H1 (cell line): ENCODE measurements around the gene TNC. TPM values are rescaled to one million over a fixed set of nuclear protein-coding genes. Genes with fewer than 3 reads are reported as not detected.

Source experiments
- E2F6 ChIP-seq: IDR thresholded peaks from 2 replicates; pipeline ENCODE4 v1.6.1; 2012; ENCODE audit warnings: inconsistent platforms
- HDAC6 ChIP-seq: IDR thresholded peaks from one replicate; pipeline ENCODE4 v1.7.1; 2012; ENCODE audit warnings: low read depth, mild to moderate bottlenecking, inconsistent platforms, low read length, moderate library complexity
- RXRA ChIP-seq: IDR thresholded peaks from 2 replicates; pipeline ENCODE4 v1.6.1; 2011; ENCODE audit warnings: low read depth, mild to moderate bottlenecking, low read length, moderate library complexity; ENCODE audit not compliant: insufficient read depth
- USF2 ChIP-seq: IDR thresholded peaks from 2 replicates; pipeline ENCODE4 v1.6.1; 2011; ENCODE audit warnings: low read length, improper control_type of control experiment
- polyA plus RNA-seq, 7 experiments: library from polyadenylated mRNA; depleted of rRNA in 3 of 7; stranded (reverse) in 5 of 7; unstranded in 2 of 7; fragments of >200 nt in 5 of 7; fragments of 200-250 nt in 2 of 7; gene quantifications; 1 replicate in 5 of 7; 2 replicates in 1 of 7; 4 replicates in 1 of 7; pipeline versions ENCODE4 v1.2.1 to v1.2.3, GENCODE V29; 2011 to 2013; ENCODE audit warnings: missing spikeins in 2 of 7, mixed read lengths in 2 of 7
- total RNA-seq: library from RNA; stranded (reverse); fragmentation: NEBNext Ultra II Directional; extraction: Animal tissue kit (Norgen Biotek cat#: 25700); gene quantifications from 2 replicates; pipeline ENCODE4 v1.2.1, GENCODE V29; 2021

Gene TNC
- total and polyA plus RNA-seq, 2 of the 8 experiments (the other 6 are each of a cell fraction or from before 2014, with no cell fraction given) = 6.2 to 11.4 TPM

GRCh38 chr9:115133649-115134048 lies 15.7 kb upstream of the TNC start (continued):
- TF ChIP-seq USF2 = no peak
- no peak for TF ChIP-seq HDAC6
- TF ChIP-seq E2F6 = no peak
- no peak for TF ChIP-seq RXRA
